Mesendoderm (in vitro differentiated cells): ENCODE measurements around the gene CDK6.
"Not testable (repeated sequence)": the region's sequence is repeated elsewhere in the genome, so short reads cannot be mapped to it uniquely, and the experiment has no call there.

ENCODE experiments used
- DNase-seq: peaks from one replicate; pipeline ENCODE4 v3.0.0; 2013
- H2AK5ac ChIP-seq: 2 replicates; pipeline ENCODE4 v1.6.1; 2013; ENCODE audit warnings: low read length, inconsistent platforms
- H2BK120ac ChIP-seq: 2 replicates; pipeline ENCODE4 v1.6.1; 2013; ENCODE audit warnings: low read depth, mild to moderate bottlenecking, low read length, moderate library complexity, mixed read lengths
- H2BK15ac ChIP-seq: replicated peaks from 2 replicates; pipeline ENCODE4 v1.6.1; 2013; ENCODE audit warnings: low read depth, mild to moderate bottlenecking, moderate library complexity
- H2BK5ac ChIP-seq: 2 replicates; pipeline ENCODE4 v1.6.1; 2013; ENCODE audit warnings: low read length, inconsistent platforms
- H3K18ac ChIP-seq: 2 replicates; pipeline ENCODE4 v1.6.1; 2013; ENCODE audit warnings: mild to moderate bottlenecking, low read length, mixed read lengths
- H3K23ac ChIP-seq: one replicate; pipeline ENCODE4 v1.6.1; 2013; ENCODE audit warnings: low read length
- H3K27ac ChIP-seq: 2 replicates; pipeline ENCODE4 v1.5.1; 2013; ENCODE audit warnings: low read depth, mild to moderate bottlenecking, inconsistent platforms, low read length, moderate library complexity
- H3K27me3 ChIP-seq: 2 replicates; pipeline ENCODE4 v1.6.1; 2013; ENCODE audit warnings: low read length, control low read depth, mild to moderate bottlenecking, inconsistent platforms; ENCODE audit not compliant: insufficient read depth, poor library complexity
- H3K36me3 ChIP-seq: 2 replicates; pipeline ENCODE4 v1.6.1; 2013; ENCODE audit warnings: low read length, inconsistent platforms; ENCODE audit not compliant: control insufficient read depth, insufficient read depth
- H3K4ac ChIP-seq: one replicate; pipeline ENCODE4 v1.6.1; 2013; ENCODE audit warnings: low read depth, mild to moderate bottlenecking, low read length, moderate library complexity
- H3K4me1 ChIP-seq: 2 replicates; pipeline ENCODE4 v1.6.1; 2013; ENCODE audit warnings: low read depth, low read length, inconsistent platforms; ENCODE audit not compliant: control insufficient read depth
- H3K4me2 ChIP-seq: 2 replicates; pipeline ENCODE4 v1.6.1; 2013; ENCODE audit warnings: low read length
- H3K4me3 ChIP-seq: 2 replicates; pipeline ENCODE4 v1.5.1; 2013; ENCODE audit warnings: mild to moderate bottlenecking, low read length
- H3K56ac ChIP-seq: one replicate; pipeline ENCODE4 v1.6.1; 2013; ENCODE audit warnings: low read length
- H3K79me1 ChIP-seq: 2 replicates; pipeline ENCODE4 v1.6.1; 2013; ENCODE audit warnings: low read length, inconsistent platforms
- H3K79me2 ChIP-seq: 2 replicates; pipeline ENCODE4 v1.6.1; 2013; ENCODE audit warnings: mild to moderate bottlenecking, low read length; ENCODE audit not compliant: control insufficient read depth, insufficient read depth
- H3K9ac ChIP-seq: 2 replicates; pipeline ENCODE4 v1.6.1; 2013; ENCODE audit warnings: low read length, inconsistent platforms
- H4K5ac ChIP-seq: one replicate; pipeline ENCODE4 v1.6.1; 2013; ENCODE audit warnings: low read length
- H4K8ac ChIP-seq: one replicate; pipeline ENCODE4 v1.6.1; 2013; ENCODE audit warnings: low read depth, mild to moderate bottlenecking, control low read depth, low read length, moderate library complexity
- WGBS: extraction: QIAGEN DNeasy Blood & Tissue Kit; methylation state at CpG from one replicate; pipeline ENCODE4 v1.1.7; 2013; ENCODE audit warnings: low lambda C conversion rate, missing lambda C conversion rate; ENCODE audit not compliant: insufficient coverage; ENCODE audit errors: extremely low coverage; 5-methylcytosine and 5-hydroxymethylcytosine counted together

CDK6 gene

GRCh38 chr7:92606985-92607384 lies 229.4 kb downstream of the CDK6 start:
- Histone ChIP-seq H4K5ac (no peak overlapping the region), H3K23ac (no peak overlapping the region), H2BK15ac (no peak overlapping the region), H3K4me3 (no peak overlapping the region), H3K4me1 (no peaks in the 10 kb centered on the region), H2BK5ac (no peak overlapping the region), H3K4me2 (no peak overlapping the region), H3K9ac (no peak overlapping the region), H3K56ac (no peak overlapping the region), H3K27me3 (no peaks in the 10 kb centered on the region), H3K79me2 (no peaks in the 10 kb centered on the region), H4K8ac (no peak overlapping the region), H2AK5ac (no peak overlapping the region), H3K18ac (no peak overlapping the region), H2BK120ac (no peak overlapping the region), H3K79me1 (no peaks in the 10 kb centered on the region), H3K4ac (no peak overlapping the region), H3K36me3 (no peaks in the 10 kb centered on the region), H3K27ac (no peak overlapping the region)
- no peak for DNase-seq
- no CpG with 5 or more reads among the region's 4 CpGs for WGBS

- not testable (repeated sequence) for H3K4me3 ChIP-seq, H3K9ac ChIP-seq, H3K18ac ChIP-seq, H3K4me1 ChIP-seq, H3K36me3 ChIP-seq, H3K56ac ChIP-seq, H2BK120ac ChIP-seq, H3K4me2 ChIP-seq, H3K79me1 ChIP-seq, H3K79me2 ChIP-seq, H3K27me3 ChIP-seq, H3K4ac ChIP-seq, H2BK15ac ChIP-seq, H2AK5ac ChIP-seq, H2BK5ac ChIP-seq, H4K5ac ChIP-seq, H3K27ac ChIP-seq, DNase-seq, H4K8ac ChIP-seq, H3K23ac ChIP-seq
- WGBS: no CpG with 5 or more reads among the region's 7 CpGs
Measured at GRCh38 chr7:92604517-92604916, 231.9 kb downstream of the CDK6 start.

GRCh38 chr7:92603089-92603445 lies 233.3 kb downstream of the CDK6 start:
- Histone ChIP-seq H3K4me2 (no peak overlapping the region), H2BK15ac (no peak overlapping the region), H2BK5ac (no peak overlapping the region), H3K23ac (no peak overlapping the region), H3K18ac (no peak overlapping the region), H3K27ac (no peak overlapping the region), H3K4me3 (no peak overlapping the region), H3K79me1 (no peaks in the 10 kb centered on the region), H3K27me3 (no peaks in the 10 kb centered on the region), H3K4me1 (no peaks in the 10 kb centered on the region), H2AK5ac (no peak overlapping the region), H3K79me2 (no peaks in the 10 kb centered on the region), H3K9ac (no peak overlapping the region), H3K56ac (no peak overlapping the region), H4K8ac (no peak overlapping the region), H3K4ac (no peak overlapping the region), H4K5ac (no peak overlapping the region), H3K36me3 (no peaks in the 10 kb centered on the region), H2BK120ac (no peak overlapping the region)
- DNase-seq: no peak
- WGBS: no CpG with 5 or more reads among the region's 1 CpG

GRCh38 chr7:92602352-92603088 lies 233.9 kb downstream of the CDK6 start:
- Histone ChIP-seq H2BK15ac (no peak overlapping the region), H3K79me2 (no peaks in the 10 kb centered on the region), H3K4me1 (no peaks in the 10 kb centered on the region), H3K27ac (no peak overlapping the region), H2BK120ac (no peak overlapping the region), H3K79me1 (no peaks in the 10 kb centered on the region), H4K8ac (no peak overlapping the region), H3K27me3 (no peaks in the 10 kb centered on the region), H3K4me2 (no peak overlapping the region), H3K18ac (no peak overlapping the region), H2BK5ac (no peak overlapping the region), H3K4me3 (no peak overlapping the region), H4K5ac (no peak overlapping the region), H3K23ac (no peak overlapping the region), H2AK5ac (no peak overlapping the region), H3K4ac (no peak overlapping the region), H3K9ac (no peak overlapping the region), H3K36me3 (no peaks in the 10 kb centered on the region), H3K56ac (no peak overlapping the region)
- no peak for DNase-seq
- WGBS: no CpG with 5 or more reads among the region's 2 CpGs

GRCh38 chr7:92598310-92598981 lies 237.9 kb downstream of the CDK6 start:
- no peaks in the 10 kb centered on the region for H3K27me3 ChIP-seq
- no CpG with 5 or more reads among the region's 1 CpG for WGBS

More at GRCh38 chr7:92598310-92598981, 237.9 kb downstream of the CDK6 start:
- no peak for DNase-seq
- no peak overlapping the region for H3K27ac ChIP-seq
- H3K4ac ChIP-seq: no peak overlapping the region
- H3K4me3 ChIP-seq: no peak overlapping the region
- no peaks in the 10 kb centered on the region for H3K36me3 ChIP-seq
- H3K56ac ChIP-seq: peak overlapping the region; percentile 3
- no peak overlapping the region for H4K8ac ChIP-seq
- no peaks in the 10 kb centered on the region for H3K4me1 ChIP-seq
- H3K79me2 ChIP-seq: no peaks in the 10 kb centered on the region
- no peaks in the 10 kb centered on the region for H3K79me1 ChIP-seq
- H3K4me2 ChIP-seq: no peak overlapping the region
- no peak overlapping the region for H2BK15ac ChIP-seq
- no peak overlapping the region for H2BK5ac ChIP-seq
- H3K18ac ChIP-seq: no peak overlapping the region
- no peak overlapping the region for H3K9ac ChIP-seq
- no peak overlapping the region for H3K23ac ChIP-seq
- no peak overlapping the region for H2BK120ac ChIP-seq
- no peak overlapping the region for H4K5ac ChIP-seq
- no peak overlapping the region for H2AK5ac ChIP-seq
